HG03159 (cell line): ENCODE measurements around the gene OR5M11.
"Not testable (repeated sequence)": the region's sequence is repeated elsewhere in the genome, so short reads cannot be mapped to it uniquely, and the experiment has no call there.

Source experiments
- ATAC-seq: cut with Tn5 transposase; IDR thresholded peaks from one replicate; pipeline ENCODE4 v1.9.1; 2021; ENCODE audit warnings: mild to moderate bottlenecking, moderate library complexity; ENCODE audit not compliant: unreplicated experiment

Gene OR5M11

GRCh38 chr11:56543157-56543556 is at the start of gene OR5M11:
OR5M11 (minus strand) TSS chr11:56543257; CDS start chr11:56543257, 0 bp downstream.
- no peak for ATAC-seq

GRCh38 chr11:56592088-56592717 is 49.1 kb upstream of the OR5M11 start:
- ATAC-seq, result not testable (repeated sequence)

GRCh38 chr11:56577621-56578020 is 34.6 kb upstream of the OR5M11 start, which contains the start of gene OR5M10:
OR5M10 (minus strand) TSS chr11:56577721; CDS start chr11:56577721, 0 bp downstream.
- ATAC-seq, result no peak

- ATAC-seq, result no peak
Observed at GRCh38 chr11:56558574-56558973, 15.5 kb upstream of the OR5M11 start.

GRCh38 chr11:56554691-56555090 is 11.6 kb upstream of the OR5M11 start:
- ATAC-seq, result not testable (repeated sequence)

- ATAC-seq, result no peak
Observed at GRCh38 chr11:56545531-56545930, 2.5 kb upstream of the OR5M11 start.

- no peak for ATAC-seq
Observed at GRCh38 chr11:56543739-56544138, 682 bp upstream of the OR5M11 start.

- ATAC-seq, result no peak
Observed at GRCh38 chr11:56533054-56533740, 9.9 kb downstream of the OR5M11 start.

GRCh38 chr11:56531856-56532255 is 11.2 kb downstream of the OR5M11 start:
- ATAC-seq, result no peak

GRCh38 chr11:56522008-56522407 is 21.0 kb downstream of the OR5M11 start:
- no peak for ATAC-seq

GRCh38 chr11:56513280-56513679 is 29.8 kb downstream of the OR5M11 start:
- no peak for ATAC-seq

- no peak for ATAC-seq
Observed at GRCh38 chr11:56509439-56509838, 33.6 kb downstream of the OR5M11 start.

GRCh38 chr11:56497010-56497409 is 46.0 kb downstream of the OR5M11 start:
- ATAC-seq, result no peak

- no peak for ATAC-seq
Observed at GRCh38 chr11:56495117-56495516, 47.9 kb downstream of the OR5M11 start.
